MM.1S (cell line): ENCODE results near the gene FAM83E.

Source experiments
- DNase-seq: peaks from one replicate; pipeline ENCODE4 v3.0.0-alpha.2; 2015
- H2AFZ ChIP-seq: fragments of 300-600 bp; sonication (generic); 2 replicates; pipeline ENCODE4 v1.6.0; 2016; ENCODE audit warnings: antibody characterized with exemption, low read length
- H3F3A ChIP-seq: fragments of 300-600 bp; sonication (generic); 2 replicates; pipeline ENCODE4 v1.6.1; 2016; ENCODE audit warnings: mild to moderate bottlenecking, antibody characterized with exemption, low read length, moderate library complexity, mixed read lengths; ENCODE audit not compliant: insufficient read depth
- H3K27ac ChIP-seq: fragments of 300-600 bp; sonication (generic); 2 replicates; pipeline ENCODE4 v1.5.1; 2016; ENCODE audit warnings: mild to moderate bottlenecking, low read length
- H3K27me3 ChIP-seq: fragments of 300-600 bp; sonication (generic); replicated peaks from 2 replicates; pipeline ENCODE4 v1.6.0; 2016; ENCODE audit warnings: low read length; ENCODE audit not compliant: insufficient read depth
- H3K36me3 ChIP-seq: fragments of 300-600 bp; sonication (generic); replicated peaks from 2 replicates; pipeline ENCODE4 v1.6.1; 2016; ENCODE audit warnings: mild to moderate bottlenecking, low read length, mixed read lengths; ENCODE audit not compliant: insufficient read depth
- H3K4me1 ChIP-seq: fragments of 300-600 bp; sonication (generic); 2 replicates; pipeline ENCODE4 v1.6.1; 2016; ENCODE audit warnings: low read length, mixed read lengths
- H3K4me2 ChIP-seq: fragments of 300-600 bp; sonication (generic); 2 replicates; pipeline ENCODE4 v1.6.0; 2016; ENCODE audit warnings: low read depth, low read length
- H3K4me3 ChIP-seq: fragments of 300-600 bp; sonication (generic); 2 replicates; pipeline ENCODE4 v1.5.1; 2016; ENCODE audit warnings: low read length, mixed read lengths
- H3K79me2 ChIP-seq: fragments of 300-600 bp; sonication (generic); 2 replicates; pipeline ENCODE4 v1.6.1; 2016; ENCODE audit warnings: mixed run types, low read length, mixed read lengths
- H3K9ac ChIP-seq: fragments of 300-600 bp; sonication (generic); 2 replicates; pipeline ENCODE4 v1.6.1; 2016; ENCODE audit warnings: low read length, mixed read lengths
- H3K9me2 ChIP-seq: fragments of 300-600 bp; sonication (generic); replicated peaks from 2 replicates; pipeline ENCODE4 v1.6.1; 2016; ENCODE audit warnings: mild to moderate bottlenecking, low read length, mixed read lengths; ENCODE audit not compliant: insufficient read depth
- H3K9me3 ChIP-seq: fragments of 300-600 bp; sonication (generic); replicated peaks from 2 replicates; pipeline ENCODE4 v1.6.1; 2016; ENCODE audit warnings: mild to moderate bottlenecking, low read length, mixed read lengths; ENCODE audit not compliant: insufficient read depth
- H4K20me1 ChIP-seq: fragments of 300-600 bp; sonication (generic); 2 replicates; pipeline ENCODE4 v1.6.1; 2016; ENCODE audit warnings: mild to moderate bottlenecking, low read length, moderate library complexity, mixed read lengths; ENCODE audit not compliant: insufficient read depth
- EZH2 ChIP-seq: fragments of 300-600 bp; sonication (generic); optimal IDR thresholded peaks from 2 replicates; pipeline ENCODE3; 2017; ENCODE audit warnings: low read depth, mild to moderate bottlenecking, antibody characterized with exemption, low read length, mixed read lengths
- EZH2phosphoT487 ChIP-seq: fragments of 300-600 bp; sonication (generic); IDR thresholded peaks from 2 replicates; pipeline ENCODE4 v1.6.1; 2018; ENCODE audit warnings: antibody characterized with exemption, low read length
- TF ChIP-seq, protein P1 (sequence below): fragments of 300-600 bp; sonication (generic); IDR thresholded peaks from 2 replicates; pipeline ENCODE4 v1.5.1; 2016; ENCODE audit warnings: antibody characterized with exemption, low read length, mixed read lengths

The FAM83E gene

DNA sequence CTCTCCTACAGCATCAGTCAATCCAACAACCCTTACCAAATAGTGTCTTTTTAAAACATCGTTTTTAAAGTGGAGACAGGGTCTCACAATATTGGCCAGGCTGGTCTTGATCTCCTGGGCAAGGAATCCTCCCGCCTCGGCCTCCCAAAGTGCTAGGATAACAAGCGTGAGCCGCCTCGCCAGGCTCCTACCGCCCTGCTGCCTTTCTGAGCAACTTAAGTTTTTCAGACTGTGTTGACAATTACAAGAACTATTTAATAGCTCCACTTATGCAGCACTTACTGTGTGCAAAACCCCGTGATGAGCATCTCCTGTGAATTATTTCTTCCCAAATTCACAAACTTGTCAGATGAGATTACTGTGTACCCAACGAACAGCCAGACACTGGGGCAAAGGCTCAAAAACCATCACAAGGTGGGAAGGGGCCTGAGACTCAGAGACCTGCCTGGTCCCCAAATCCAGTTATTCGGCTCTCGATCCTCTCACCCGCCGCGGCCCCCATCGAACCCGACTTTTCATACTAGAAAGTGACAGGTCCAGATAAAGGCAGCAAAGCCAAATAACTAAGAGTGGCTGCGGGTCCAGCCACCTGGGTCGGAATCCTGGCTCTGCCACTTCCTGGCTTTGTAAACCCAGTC is 3.5 kb upstream of the FAM83E start:
- Histone ChIP-seq H4K20me1 (peaks cover 28% of the 10 kb centered on the region), H3K9me2 (no peaks in the 10 kb centered on the region), H3F3A (peaks cover 35% of the 10 kb centered on the region), H3K36me3 (peaks cover 19% of the 10 kb centered on the region), H3K9me3 (no peaks in the 10 kb centered on the region), H3K79me2 (peaks cover 39% of the 10 kb centered on the region), H3K4me1 (peaks cover 15% of the 10 kb centered on the region), H3K27ac (peak overlapping the region; percentile 38; the same call in 1 of the 2 replicates), H3K4me2 (peak overlapping the region; percentile 83), H3K4me3 (peak overlapping the region; percentile 93), H2AFZ (no peak overlapping the region), H3K27me3 (no peaks in the 10 kb centered on the region), H3K9ac (peak overlapping the region; percentile 96)
- peak; percentile 9 for DNase-seq
- TF ChIP-seq EZH2phosphoT487 (no peak), EZH2 (no peak)
- TF ChIP-seq, protein P1, sequence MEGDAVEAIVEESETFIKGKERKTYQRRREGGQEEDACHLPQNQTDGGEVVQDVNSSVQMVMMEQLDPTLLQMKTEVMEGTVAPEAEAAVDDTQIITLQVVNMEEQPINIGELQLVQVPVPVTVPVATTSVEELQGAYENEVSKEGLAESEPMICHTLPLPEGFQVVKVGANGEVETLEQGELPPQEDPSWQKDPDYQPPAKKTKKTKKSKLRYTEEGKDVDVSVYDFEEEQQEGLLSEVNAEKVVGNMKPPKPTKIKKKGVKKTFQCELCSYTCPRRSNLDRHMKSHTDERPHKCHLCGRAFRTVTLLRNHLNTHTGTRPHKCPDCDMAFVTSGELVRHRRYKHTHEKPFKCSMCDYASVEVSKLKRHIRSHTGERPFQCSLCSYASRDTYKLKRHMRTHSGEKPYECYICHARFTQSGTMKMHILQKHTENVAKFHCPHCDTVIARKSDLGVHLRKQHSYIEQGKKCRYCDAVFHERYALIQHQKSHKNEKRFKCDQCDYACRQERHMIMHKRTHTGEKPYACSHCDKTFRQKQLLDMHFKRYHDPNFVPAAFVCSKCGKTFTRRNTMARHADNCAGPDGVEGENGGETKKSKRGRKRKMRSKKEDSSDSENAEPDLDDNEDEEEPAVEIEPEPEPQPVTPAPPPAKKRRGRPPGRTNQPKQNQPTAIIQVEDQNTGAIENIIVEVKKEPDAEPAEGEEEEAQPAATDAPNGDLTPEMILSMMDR = no peak

DNA sequence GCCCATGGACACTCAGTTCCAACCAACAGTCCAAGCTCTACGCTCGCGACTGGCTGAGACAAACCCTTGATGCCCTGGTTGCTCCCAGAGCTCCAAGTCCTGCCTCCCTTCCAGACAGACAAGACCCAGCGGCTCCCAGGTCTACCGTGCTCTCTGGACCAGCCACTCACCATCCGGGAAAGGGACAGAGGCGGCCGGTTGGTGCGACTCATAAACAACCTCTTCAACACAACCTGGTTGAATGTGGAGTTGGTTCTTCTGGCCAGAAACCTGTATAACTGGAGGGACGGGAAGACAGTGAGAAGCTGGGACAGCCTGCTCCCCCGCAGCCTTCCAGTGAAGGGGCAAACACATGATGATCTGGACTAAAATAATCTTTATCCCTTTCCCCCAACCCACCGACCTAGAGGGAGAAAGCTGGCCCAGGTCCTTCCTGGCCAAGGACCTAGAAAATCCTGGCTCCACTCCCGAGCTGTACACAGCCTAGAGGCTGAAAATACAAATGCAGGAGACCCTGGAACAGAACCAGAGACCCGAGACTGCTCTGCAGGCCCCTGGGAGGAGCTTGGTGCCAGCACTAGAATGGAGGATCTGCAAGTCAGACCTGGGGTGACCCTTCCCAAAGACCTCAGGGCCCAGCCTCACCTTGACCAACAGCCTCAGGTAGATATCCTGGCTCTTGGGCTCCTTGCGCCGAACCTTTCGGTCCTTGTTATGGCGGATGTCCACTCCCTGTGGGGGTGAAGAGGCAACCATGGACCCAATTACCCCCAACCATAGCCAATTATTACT is 2.5 kb upstream of the FAM83E start:
- Histone ChIP-seq H3K9me2 (no peaks in the 10 kb centered on the region), H3F3A (peaks cover 33% of the 10 kb centered on the region), H3K27me3 (no peaks in the 10 kb centered on the region), H3K4me2 (peak overlapping the region; percentile 83), H3K36me3 (peaks cover 19% of the 10 kb centered on the region), H2AFZ (no peak overlapping the region), H3K27ac (no peak overlapping the region), H3K4me1 (peaks cover 13% of the 10 kb centered on the region), H3K79me2 (peaks cover 39% of the 10 kb centered on the region), H3K9me3 (no peaks in the 10 kb centered on the region), H3K9ac (peak overlapping the region; percentile 96), H4K20me1 (peaks cover 28% of the 10 kb centered on the region), H3K4me3 (peak overlapping the region; percentile 93)
- TF ChIP-seq, protein P1 = no peak
- TF ChIP-seq EZH2 (no peak), EZH2phosphoT487 (no peak)
- no peak for DNase-seq

DNA sequence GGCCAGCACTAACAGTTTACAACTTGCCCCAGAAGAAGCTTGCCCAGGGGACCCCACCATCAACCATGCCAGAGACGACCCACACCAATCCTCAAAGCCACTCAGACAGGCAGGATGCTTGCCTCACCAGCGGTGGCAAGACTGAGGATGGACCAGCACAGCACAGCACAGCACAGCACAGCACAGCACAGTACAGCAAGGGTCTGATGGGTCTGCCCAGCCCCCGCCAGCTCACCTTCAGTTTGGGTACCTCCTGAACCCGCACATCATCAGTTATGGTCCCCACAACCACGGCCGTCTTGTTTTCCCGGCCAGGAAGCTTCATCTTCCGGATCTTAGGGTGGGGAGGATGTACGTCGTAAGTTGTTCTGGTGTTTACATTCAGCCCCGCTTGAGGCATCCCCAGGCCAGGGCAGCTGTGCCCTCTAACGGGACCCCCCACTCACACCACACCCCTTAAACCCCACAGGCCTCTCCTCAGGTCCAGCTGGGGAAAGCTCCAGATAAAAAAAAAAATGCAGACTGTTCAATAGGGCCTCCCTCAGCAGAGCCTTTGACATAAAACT is 1.7 kb upstream of the FAM83E start:
- Histone ChIP-seq H3K27ac (no peak overlapping the region), H3K9ac (no peak overlapping the region), H3K4me1 (peaks cover 13% of the 10 kb centered on the region), H3K9me3 (no peaks in the 10 kb centered on the region), H3K36me3 (peaks cover 19% of the 10 kb centered on the region), H3F3A (peaks cover 33% of the 10 kb centered on the region), H4K20me1 (peaks cover 28% of the 10 kb centered on the region), H3K27me3 (no peaks in the 10 kb centered on the region), H3K4me3 (no peak overlapping the region), H2AFZ (no peak overlapping the region), H3K9me2 (no peaks in the 10 kb centered on the region), H3K79me2 (peaks cover 39% of the 10 kb centered on the region), H3K4me2 (no peak overlapping the region)
- DNase-seq = no peak
- TF ChIP-seq EZH2 = no peak
- TF ChIP-seq, protein P1 = no peak
- TF ChIP-seq EZH2phosphoT487 = no peak
